HepG2 (cell line): Measurements from ENCODE around the gene ECE2. TPM values are rescaled to one million over a fixed set of nuclear protein-coding genes. Genes with fewer than 3 reads are reported as not detected.

Experiments used
- ARNT2 ChIP-seq: sonication (generic); formaldehyde crosslinking; IDR thresholded peaks from 2 replicates; pipeline ENCODE4 v1.8.0; 2022; ENCODE audit warnings: mild to moderate bottlenecking, low read depth, missing genetic modification reagents, moderate library complexity
- DR1 ChIP-seq: sonication (generic); formaldehyde crosslinking; IDR thresholded peaks from 2 replicates; pipeline ENCODE4 v1.8.0; 2021; ENCODE audit warnings: mild to moderate bottlenecking, missing genetic modification reagents, inconsistent platforms
- KLF11 ChIP-seq: IDR thresholded peaks from 2 replicates; pipeline ENCODE4 v1.6.1; 2016; ENCODE audit warnings: missing compliant biosample characterization
- KLF13 ChIP-seq: sonication (generic); formaldehyde crosslinking; IDR thresholded peaks from 2 replicates; pipeline ENCODE4 v1.4.0; 2020; ENCODE audit warnings: mild to moderate bottlenecking, missing genetic modification reagents
- MXD4 ChIP-seq: IDR thresholded peaks from 2 replicates; pipeline ENCODE4 v1.6.1; 2016; ENCODE audit warnings: mild to moderate bottlenecking, missing biosample characterization, missing genetic modification reagents
- NFYC ChIP-seq: IDR thresholded peaks from 2 replicates; pipeline ENCODE4 v1.6.1; 2016; ENCODE audit warnings: missing genetic modification reagents, missing compliant biosample characterization
- PHB2 ChIP-seq: fragments of 450-650 bp; IDR thresholded peaks from 2 replicates; pipeline ENCODE4 v1.6.1; 2018; ENCODE audit not compliant: partially characterized antibody
- PRMT3 ChIP-seq: sonication (generic); formaldehyde crosslinking; IDR thresholded peaks from 2 replicates; pipeline ENCODE4 v1.8.1; 2022; ENCODE audit warnings: low read depth, mild to moderate bottlenecking, moderate library complexity, missing genetic modification reagents, borderline replicate concordance
- SMAD3 ChIP-seq: sonication (generic); formaldehyde crosslinking; IDR thresholded peaks from 2 replicates; pipeline ENCODE4 v1.4.0; 2020; ENCODE audit warnings: missing genetic modification reagents
- SRY ChIP-seq: sonication (generic); formaldehyde crosslinking; IDR thresholded peaks from 2 replicates; pipeline ENCODE4 v1.8.0; 2022; ENCODE audit warnings: mild to moderate bottlenecking, missing genetic modification reagents
- ZFX ChIP-seq: sonication (generic); formaldehyde crosslinking; IDR thresholded peaks from 2 replicates; pipeline ENCODE4 v1.4.0; 2020; ENCODE audit warnings: mild to moderate bottlenecking, low read depth, missing genetic modification reagents, moderate library complexity
- ZNF160 ChIP-seq: sonication (generic); formaldehyde crosslinking; IDR thresholded peaks from 2 replicates; pipeline ENCODE4 v1.8.0; 2022; ENCODE audit warnings: mild to moderate bottlenecking, inconsistent platforms, missing genetic modification reagents
- ZNF382 ChIP-seq: sonication (generic); formaldehyde crosslinking; IDR thresholded peaks from 2 replicates; pipeline ENCODE4 v1.5.0; 2020; ENCODE audit warnings: missing genetic modification reagents, mild to moderate bottlenecking, borderline replicate concordance
- ZZZ3 ChIP-seq: sonication (generic); formaldehyde crosslinking; IDR thresholded peaks from 2 replicates; pipeline ENCODE4 v1.4.0; 2020; ENCODE audit warnings: missing genetic modification reagents, mild to moderate bottlenecking, borderline replicate concordance
- polyA plus RNA-seq, 8 experiments: library from polyadenylated mRNA; depleted of rRNA in 3 of 8; stranded (reverse) in 7 of 8; unstranded in 1 of 8; fragments of >200 nt; fragmentation: Illumina TruSeq in 4 of 8; extraction: Trizol in 4 of 8; gene quantifications; 2 replicates each; pipeline versions ENCODE4 v1.2.1 to v1.2.3, GENCODE V29; 2011 to 2016; ENCODE audit warnings: low read depth in 4 of 8, missing spikeins in 1 of 8, mixed read lengths in 1 of 8; ENCODE audit not compliant: insufficient read depth in 1 of 8
- total RNA-seq, 5 experiments: library from RNA; depleted of rRNA; stranded (reverse); fragments of >200 nt; fragmentation: Illumina TruSeq; extraction: Trizol; gene quantifications; 2 replicates each; pipeline ENCODE4 v1.2.3, GENCODE V29; 2016; ENCODE audit warnings: low read depth in 1 of 5
- TF ChIP-seq, protein P1 (sequence below): sonication (generic); formaldehyde crosslinking; IDR thresholded peaks from 2 replicates; pipeline ENCODE4 v1.5.0; 2020; ENCODE audit warnings: mild to moderate bottlenecking, missing genetic modification reagents, moderate library complexity
- TF ChIP-seq, protein P2 (sequence below): IDR thresholded peaks from 2 replicates; pipeline ENCODE4 v1.6.1; 2016; ENCODE audit warnings: low read depth
- TF ChIP-seq, protein P3 (sequence below), 2 experiments: sonication (generic) in 1 of 2; formaldehyde crosslinking in 1 of 2; IDR thresholded peaks; 2 replicates each; pipeline versions ENCODE4 v1.5.1 to v1.6.1; 2011 to 2020; ENCODE audit warnings: borderline replicate concordance in 1 of 2, low read depth in 1 of 2, low read length in 1 of 2, mild to moderate bottlenecking in 1 of 2, missing genetic modification reagents in 1 of 2, moderate library complexity in 1 of 2
- TF ChIP-seq, protein P4 (sequence below): sonication (generic); formaldehyde crosslinking; IDR thresholded peaks from 2 replicates; pipeline ENCODE4 v1.5.0; 2020; ENCODE audit warnings: mild to moderate bottlenecking, missing genetic modification reagents, borderline replicate concordance
- TF ChIP-seq, protein P5 (sequence below): sonication (generic); formaldehyde crosslinking; IDR thresholded peaks from 2 replicates; pipeline ENCODE4 v1.8.0; 2022; ENCODE audit warnings: missing genetic modification reagents, mild to moderate bottlenecking, inconsistent platforms, borderline replicate concordance

ECE2 gene
- total and polyA plus RNA-seq, 2 of the 13 experiments (the other 11 are each of a cell fraction or from before 2014, with no cell fraction given) = not detected

DNA sequence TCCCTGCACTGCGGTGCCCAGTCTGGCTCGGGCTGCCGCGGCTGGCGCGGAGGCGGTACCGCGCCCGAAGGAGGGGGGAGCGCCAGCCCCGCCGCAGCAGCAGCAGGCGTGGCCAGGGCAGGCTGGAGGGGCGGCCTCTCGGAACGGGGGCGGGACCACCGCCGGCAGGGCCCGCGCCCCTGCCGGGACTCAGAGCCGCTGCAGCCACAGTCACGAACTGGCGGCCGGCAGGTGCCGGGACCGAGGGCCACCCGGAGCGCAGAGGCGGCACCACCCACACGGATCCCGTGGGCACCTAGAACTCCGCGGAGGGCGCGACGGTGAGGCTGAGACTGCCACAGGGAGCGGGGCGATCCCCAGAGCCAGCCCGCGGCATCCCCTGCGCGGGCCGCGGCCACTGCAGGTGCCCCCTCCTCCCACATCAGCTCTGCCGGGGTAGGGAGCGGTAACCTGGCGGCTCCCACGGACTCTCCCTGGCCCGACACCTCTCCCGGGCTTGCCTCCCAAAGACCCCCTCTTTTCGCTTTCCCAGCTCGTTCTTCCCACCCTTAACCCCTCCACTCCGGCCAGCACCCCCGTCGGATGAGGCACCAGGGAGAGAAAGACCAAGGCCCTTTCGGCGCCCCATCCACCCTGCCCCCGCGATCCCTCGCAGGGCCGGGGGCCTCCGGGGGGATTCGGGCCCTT lies 46.3 kb upstream of the ECE2 start, which contains the start of gene VWA5B2 (continued):
- TF ChIP-seq, protein P1, sequence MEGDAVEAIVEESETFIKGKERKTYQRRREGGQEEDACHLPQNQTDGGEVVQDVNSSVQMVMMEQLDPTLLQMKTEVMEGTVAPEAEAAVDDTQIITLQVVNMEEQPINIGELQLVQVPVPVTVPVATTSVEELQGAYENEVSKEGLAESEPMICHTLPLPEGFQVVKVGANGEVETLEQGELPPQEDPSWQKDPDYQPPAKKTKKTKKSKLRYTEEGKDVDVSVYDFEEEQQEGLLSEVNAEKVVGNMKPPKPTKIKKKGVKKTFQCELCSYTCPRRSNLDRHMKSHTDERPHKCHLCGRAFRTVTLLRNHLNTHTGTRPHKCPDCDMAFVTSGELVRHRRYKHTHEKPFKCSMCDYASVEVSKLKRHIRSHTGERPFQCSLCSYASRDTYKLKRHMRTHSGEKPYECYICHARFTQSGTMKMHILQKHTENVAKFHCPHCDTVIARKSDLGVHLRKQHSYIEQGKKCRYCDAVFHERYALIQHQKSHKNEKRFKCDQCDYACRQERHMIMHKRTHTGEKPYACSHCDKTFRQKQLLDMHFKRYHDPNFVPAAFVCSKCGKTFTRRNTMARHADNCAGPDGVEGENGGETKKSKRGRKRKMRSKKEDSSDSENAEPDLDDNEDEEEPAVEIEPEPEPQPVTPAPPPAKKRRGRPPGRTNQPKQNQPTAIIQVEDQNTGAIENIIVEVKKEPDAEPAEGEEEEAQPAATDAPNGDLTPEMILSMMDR (CRISPR knock-in tag) = peak; percentile 15; the same call in 1 of the 2 replicates
- TF ChIP-seq PHB2 (no peak), ZNF160 (no peak), ZNF382 (CRISPR knock-in tag) (no peak), KLF13 (CRISPR knock-in tag) (no peak), PRMT3 (CRISPR knock-in tag) (no peak), ZFX (CRISPR knock-in tag) (0 out of 2 replicates have a peak, but pooled peaks have one; percentile 27), ARNT2 (CRISPR knock-in tag) (no peak), SMAD3 (CRISPR knock-in tag) (no peak), KLF11 (CRISPR knock-in tag) (no peak), NFYC (CRISPR knock-in tag) (no peak), DR1 (no peak), MXD4 (CRISPR knock-in tag) (no peak), SRY (CRISPR knock-in tag) (0 out of 2 replicates have a peak, but pooled peaks have one; percentile 20), ZZZ3 (CRISPR knock-in tag) (0 out of 2 replicates have a peak, but pooled peaks have one; percentile 17)
- TF ChIP-seq, protein P2, sequence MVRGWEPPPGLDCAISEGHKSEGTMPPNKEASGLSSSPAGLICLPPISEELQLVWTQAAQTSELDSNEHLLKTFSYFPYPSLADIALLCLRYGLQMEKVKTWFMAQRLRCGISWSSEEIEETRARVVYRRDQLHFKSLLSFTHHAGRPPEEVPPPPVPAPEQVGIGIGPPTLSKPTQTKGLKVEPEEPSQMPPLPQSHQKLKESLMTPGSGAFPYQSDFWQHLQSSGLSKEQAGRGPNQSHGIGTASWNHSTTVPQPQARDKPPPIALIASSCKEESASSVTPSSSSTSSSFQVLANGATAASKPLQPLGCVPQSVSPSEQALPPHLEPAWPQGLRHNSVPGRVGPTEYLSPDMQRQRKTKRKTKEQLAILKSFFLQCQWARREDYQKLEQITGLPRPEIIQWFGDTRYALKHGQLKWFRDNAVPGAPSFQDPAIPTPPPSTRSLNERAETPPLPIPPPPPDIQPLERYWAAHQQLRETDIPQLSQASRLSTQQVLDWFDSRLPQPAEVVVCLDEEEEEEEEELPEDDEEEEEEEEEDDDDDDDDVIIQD (CRISPR knock-in tag) = no peak
- TF ChIP-seq, protein P3, sequence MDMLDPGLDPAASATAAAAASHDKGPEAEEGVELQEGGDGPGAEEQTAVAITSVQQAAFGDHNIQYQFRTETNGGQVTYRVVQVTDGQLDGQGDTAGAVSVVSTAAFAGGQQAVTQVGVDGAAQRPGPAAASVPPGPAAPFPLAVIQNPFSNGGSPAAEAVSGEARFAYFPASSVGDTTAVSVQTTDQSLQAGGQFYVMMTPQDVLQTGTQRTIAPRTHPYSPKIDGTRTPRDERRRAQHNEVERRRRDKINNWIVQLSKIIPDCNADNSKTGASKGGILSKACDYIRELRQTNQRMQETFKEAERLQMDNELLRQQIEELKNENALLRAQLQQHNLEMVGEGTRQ (IDR thresholded peaks at IDR 0.05; ENCODE audit: low read depth, low read length) = no peak
- TF ChIP-seq, protein P3 (CRISPR knock-in tag; IDR thresholded peaks at IDR 0.05; ENCODE audit: borderline replicate concordance) = 0 out of 2 replicates have a peak, but pooled peaks have one; percentile 16
- TF ChIP-seq, protein P4, sequence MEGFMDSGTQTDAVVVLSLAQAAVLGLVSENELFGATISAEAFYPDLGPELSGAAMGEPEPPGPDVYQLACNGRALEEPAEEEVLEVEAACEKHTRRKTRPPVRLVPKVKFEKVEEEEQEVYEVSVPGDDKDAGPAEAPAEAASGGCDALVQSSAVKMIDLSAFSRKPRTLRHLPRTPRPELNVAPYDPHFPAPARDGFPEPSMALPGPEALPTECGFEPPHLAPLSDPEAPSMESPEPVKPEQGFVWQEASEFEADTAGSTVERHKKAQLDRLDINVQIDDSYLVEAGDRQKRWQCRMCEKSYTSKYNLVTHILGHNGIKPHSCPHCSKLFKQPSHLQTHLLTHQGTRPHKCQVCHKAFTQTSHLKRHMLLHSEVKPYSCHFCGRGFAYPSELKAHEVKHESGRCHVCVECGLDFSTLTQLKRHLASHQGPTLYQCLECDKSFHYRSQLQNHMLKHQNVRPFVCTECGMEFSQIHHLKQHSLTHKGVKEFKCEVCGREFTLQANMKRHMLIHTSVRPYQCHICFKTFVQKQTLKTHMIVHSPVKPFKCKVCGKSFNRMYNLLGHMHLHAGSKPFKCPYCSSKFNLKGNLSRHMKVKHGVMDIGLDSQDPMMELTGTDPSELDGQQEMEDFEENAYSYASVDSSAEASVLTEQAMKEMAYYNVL (CRISPR knock-in tag) = no peak
- TF ChIP-seq, protein P5, sequence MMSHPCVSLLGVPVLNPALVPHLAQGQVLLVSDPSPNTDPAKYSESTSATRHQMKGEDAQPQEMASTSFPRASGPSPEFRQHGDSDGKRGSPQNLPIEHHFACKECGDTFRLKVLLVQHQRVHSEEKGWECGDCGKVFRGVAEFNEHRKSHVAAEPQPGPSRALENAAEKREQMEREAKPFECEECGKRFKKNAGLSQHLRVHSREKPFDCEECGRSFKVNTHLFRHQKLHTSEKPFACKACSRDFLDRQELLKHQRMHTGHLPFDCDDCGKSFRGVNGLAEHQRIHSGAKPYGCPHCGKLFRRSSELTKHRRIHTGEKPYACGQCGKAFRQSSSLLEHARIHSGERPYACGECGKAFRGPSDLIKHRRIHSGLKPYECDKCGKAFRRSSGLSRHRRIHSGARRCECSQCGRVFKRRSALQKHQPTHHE (CRISPR knock-in tag) = no peak
